HG02852 (cell line): ENCODE measurements around the gene IL21.

Experiments used
- ATAC-seq: cut with Tn5 transposase; IDR thresholded peaks from one replicate; pipeline ENCODE4 v1.9.1; 2021; ENCODE audit warnings: mild to moderate bottlenecking, moderate library complexity; ENCODE audit not compliant: unreplicated experiment

Gene IL21

DNA sequence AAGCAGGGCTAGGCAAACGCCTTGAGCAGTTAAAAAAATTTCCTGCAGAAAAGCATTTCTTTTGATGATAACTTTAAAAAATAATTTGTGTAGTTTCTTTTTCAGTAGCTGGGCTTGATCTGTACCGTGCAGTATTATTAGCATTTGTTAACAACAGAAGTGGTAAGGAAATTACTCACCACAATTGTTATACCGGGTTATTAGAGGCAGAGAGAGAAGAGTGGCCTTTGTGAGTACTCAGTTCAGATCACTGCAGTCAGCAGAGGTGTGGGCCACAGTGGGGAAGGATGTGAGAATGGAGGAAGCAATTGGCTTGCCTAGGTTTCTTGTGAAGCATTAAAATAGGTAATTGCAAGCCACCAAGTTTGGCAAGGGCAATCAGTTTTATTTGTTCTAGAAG lies 14.3 kb upstream of the IL21 start:
- peak; percentile 79 for ATAC-seq

DNA sequence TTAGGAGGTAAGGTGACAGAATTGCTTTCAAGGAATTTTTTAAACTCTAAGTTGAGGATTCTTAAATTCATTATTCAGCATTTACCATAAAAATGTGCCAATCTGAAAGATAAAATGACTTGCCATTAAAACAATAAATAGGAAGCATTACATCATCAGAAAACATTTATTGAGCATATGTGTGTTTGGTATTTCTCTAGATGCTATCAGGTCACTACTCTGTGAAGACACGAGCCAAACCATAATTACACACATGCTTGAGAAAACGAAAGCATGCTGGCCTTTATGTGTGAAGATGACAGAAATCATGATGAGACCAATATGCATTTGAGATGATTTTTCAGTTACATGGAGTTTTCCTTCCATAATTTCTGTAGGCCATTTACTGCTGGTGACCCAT lies 12.3 kb upstream of the IL21 start:
- ATAC-seq, result no peak

- ATAC-seq, result peak; percentile 71
Measured at GRCh38 chr4:122632396-122633143, 11.7 kb upstream of the IL21 start.

GRCh38 chr4:122625156-122625555 lies 4.3 kb upstream of the IL21 start:
- ATAC-seq, result no peak

DNA sequence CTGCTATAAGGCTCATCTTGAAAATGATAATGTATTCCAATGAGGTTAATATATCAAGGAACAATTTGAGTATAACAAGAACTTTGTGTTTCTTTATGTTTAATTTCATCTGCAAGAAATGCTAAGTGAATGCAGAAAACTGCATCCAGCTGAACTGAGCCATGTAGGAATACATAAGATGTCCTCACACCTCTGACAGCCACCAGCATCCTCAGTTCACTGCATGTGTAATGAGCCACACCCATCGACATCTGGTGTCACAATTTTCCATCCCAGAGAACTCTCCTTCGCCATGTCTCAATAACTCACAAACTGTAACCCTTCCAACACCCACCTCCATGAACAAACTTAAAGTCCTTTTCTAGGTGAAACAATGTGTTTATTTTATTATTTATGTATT lies 3.3 kb upstream of the IL21 start:
- ATAC-seq, result no peak

DNA sequence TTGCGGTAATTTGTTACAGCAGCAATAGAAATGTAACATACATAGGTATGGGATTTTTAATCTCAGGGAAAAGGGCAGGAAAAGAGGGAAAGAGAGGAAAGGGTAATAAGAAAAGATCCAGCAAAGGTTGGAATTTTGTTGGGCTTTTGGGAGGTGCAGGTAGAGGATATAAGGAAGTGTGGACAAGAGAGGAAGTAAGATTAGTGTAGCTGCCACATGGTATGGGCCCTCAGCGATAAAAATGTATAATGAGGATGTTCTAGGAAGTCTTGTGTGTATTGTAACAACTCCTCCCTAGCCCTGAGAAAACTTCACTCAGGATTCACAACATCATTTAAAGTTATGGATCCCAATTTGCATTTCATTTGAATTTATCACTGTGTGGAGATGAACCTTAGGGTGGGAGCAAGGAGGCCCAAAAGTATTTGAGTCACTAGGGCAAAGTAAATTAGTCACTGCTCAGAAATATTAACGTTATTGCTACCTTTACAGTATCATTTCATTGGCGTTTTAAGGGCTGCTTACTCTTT lies 2.8 kb upstream of the IL21 start:
- ATAC-seq, result no peak

- ATAC-seq, result no peak
Measured at GRCh38 chr4:122622400-122622799, 1.5 kb upstream of the IL21 start.

GRCh38 chr4:122619611-122620010 lies 1.3 kb downstream of the IL21 start:
- ATAC-seq, result no peak

- no peak for ATAC-seq
Measured at GRCh38 chr4:122617597-122618593, 3.0 kb downstream of the IL21 start.

DNA sequence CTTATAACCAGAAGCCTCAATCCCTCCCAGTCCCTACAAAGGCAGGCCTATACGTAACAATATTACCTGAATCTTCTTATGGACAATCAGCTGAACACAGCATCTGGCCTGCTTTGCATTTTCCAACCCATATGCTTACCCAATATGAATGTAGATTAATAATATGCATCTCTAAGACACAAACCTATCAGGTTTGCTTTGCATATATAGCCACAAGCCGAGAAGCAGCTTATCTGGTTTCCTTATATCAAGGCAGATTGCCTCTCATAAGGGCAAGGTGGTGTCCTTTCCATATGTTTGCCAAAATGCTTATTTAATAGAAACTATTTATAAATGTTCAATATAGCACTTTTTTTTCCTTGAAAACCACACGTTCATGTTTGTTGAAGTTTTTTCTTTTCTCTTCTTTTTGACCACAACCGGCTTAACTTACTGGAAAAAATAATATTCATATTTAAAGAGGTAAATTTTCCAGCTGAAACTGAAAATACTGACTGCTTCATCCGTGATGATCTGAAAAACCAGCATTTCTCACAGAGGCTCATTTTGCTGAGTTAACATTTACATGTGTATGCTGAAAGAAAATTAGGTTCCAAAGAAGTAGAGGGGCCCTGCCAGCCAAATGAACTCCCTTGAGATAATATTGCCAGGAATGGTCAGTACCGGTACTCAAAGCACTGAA lies 3.8 kb downstream of the IL21 start:
- ATAC-seq, result no peak

DNA sequence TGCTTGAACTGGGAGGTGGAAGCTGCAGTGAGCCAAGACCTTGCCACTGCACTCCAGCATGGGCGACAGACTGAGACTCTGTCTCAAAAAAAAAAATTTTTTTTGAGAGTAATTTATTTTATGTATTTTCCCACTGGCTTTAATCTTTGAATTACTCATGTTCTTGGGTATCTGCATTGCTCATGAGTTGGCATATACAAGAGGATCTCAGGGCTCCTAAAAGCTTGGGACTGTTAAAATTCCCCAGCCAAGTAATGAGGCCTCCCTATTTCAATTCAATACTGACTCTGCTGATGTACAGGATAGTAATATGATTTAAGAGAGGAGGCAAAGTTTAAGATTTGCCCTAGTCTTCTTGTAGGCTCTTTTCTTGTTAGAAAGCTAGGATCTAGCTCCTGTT lies 6.2 kb downstream of the IL21 start:
- ATAC-seq, result no peak

GRCh38 chr4:122612540-122612939 lies 8.3 kb downstream of the IL21 start:
- no peak for ATAC-seq

DNA sequence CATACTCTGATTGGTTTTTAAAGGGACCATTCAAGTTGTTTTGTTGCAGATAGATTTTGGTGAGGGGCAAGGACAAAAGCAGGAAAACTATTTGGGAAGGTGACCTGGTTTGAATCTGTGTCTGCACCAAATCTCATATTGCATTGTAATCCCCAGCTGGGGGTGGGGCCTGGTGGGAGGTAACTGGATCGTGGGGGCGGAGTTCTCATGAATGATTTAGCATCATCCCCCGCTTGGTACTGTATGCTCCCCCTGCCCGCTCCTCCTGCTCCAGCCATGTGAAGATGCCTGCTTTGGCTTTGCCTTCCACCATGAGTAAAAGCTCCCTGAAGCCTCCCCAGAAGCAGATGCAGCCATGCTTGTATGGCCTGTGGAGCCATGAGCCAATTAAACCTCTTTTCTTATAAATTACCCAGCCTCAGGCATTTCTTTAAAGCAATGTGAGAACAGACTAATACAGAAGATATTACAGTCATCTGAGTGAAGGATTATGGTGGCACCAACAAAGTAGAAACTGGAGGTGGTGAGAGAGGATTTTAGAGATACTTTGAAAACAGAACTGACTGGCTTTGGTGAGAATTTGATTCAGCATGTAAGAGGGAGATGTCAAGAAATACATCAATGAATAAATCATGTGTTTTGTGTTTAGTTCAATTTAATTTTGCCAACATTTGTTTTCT lies 14.4 kb downstream of the IL21 start:
- no peak for ATAC-seq

DNA sequence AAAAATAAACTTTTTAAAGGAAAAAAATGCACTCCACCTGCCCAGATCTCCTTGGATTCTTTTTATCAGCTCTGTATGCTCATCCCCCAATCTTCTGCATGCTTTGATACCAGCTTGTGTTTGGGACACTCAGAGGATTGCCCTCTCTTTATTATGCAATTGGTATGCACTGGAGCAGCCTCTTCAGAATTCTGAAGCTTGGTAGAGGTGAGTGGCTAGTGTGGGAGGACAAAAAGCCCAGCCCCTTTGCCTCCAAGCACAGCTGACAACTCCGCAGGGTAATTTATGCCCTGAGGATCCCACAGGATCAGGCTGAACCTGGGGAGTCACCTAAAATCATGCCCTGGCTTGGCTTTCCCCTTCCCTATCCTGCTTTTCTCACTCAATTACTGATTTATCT lies 16.7 kb downstream of the IL21 start:
- ATAC-seq, result no peak

- no peak for ATAC-seq
Measured at GRCh38 chr4:122603156-122603574, 17.7 kb downstream of the IL21 start.

GRCh38 chr4:122602277-122603142 lies 18.4 kb downstream of the IL21 start:
- ATAC-seq, result peak; percentile 56

DNA sequence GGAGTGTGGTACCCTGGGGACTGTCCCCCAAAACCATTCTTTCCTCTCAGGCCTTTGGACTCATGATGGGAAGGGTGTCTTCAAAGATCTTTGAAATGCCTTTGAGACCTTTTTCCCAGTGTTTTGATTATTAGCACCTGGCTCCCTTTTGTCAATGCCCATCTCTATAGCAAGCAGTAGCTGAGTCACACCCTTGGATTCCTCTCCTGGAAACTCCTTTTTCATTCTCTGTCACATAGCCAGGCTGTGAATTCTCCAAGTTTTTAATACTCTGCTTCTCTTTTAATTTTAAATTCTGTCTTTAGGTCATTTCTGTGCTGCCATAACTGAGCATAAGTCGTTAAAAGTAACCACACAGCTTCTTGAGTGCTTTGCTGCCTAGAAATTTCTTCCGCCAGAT lies 29.7 kb downstream of the IL21 start:
- ATAC-seq, result no peak

DNA sequence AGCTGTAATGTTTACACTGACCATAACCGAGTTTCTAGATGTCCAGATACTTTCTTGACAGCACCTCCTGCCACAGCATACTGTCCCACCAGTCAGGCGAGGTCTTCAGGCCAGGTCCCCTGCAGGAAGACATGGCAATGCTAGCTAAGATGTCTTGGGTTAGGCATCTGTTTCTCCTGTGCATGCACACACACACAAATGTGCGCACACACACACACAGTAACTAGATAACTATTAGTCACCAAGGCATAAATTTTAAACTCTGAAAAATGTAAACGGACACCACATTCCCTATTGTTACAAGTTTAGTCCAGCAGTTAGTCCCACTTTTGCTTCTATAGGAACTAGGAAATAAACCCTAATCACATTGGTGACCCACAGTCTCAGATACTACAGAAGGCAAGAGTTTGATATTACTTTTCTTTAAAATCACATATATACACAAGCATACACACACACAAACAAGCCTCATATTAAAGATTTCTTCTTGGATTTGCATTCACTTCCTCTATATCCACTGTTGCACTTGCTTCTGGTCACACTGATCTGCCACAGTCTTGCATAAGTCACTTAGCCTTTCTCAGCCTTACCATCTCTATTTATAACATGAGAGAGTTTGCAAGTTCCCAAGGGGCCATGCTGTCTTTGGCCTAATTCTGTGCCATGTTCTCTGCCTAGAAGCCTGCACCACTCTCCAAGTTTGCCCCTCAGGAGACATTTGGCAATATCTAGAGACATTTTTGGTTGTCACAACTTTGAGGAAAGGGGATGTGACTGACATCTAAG lies 32.2 kb downstream of the IL21 start:
- ATAC-seq, result no peak

DNA sequence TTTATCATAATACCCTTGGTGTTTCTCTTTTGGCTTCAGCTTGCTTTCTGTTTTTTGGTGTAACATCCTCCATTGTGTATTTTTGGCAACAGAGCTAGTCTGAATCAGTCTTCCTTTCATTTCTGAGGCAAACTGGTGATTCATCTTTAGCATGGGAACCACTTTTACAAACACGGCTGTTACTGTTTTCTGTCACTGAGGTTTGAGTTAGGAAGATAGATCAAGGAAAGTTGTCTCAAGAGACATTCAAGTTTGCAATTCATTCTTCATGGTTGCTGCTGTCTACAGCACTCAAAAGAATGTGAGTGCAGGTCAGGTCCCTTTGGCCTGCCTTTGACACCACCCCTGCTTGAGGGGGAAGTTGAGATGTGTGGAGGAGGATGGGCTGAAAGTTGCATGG lies 36.3 kb downstream of the IL21 start:
- peak; percentile 72 for ATAC-seq
